Endothelial cell of umbilical vein (primary cell): Measurements from ENCODE around the gene DCDC1. TPM values are rescaled to one million over a fixed set of nuclear protein-coding genes. Genes with fewer than 3 reads are reported as not detected.

Experiments used
- BruUV-seq: library from RNA; stranded (reverse); fragments of 400-500 nt; replicated peaks from 2 replicates; lab custom pipeline; 2021; lab: Mats Ljungman, UMichigan
- CTCF ChIA-PET: fragments of 300-600, 350-600 bp; sonication (Branson Sonifier 250); formaldehyde crosslinking; loops from one replicate; lab custom pipeline; 2021; ENCODE audit warnings: antibody characterized with exemption, inconsistent platforms; lab: Charles Lee
- POLR2A ChIA-PET: fragments of 300-600, 350-600 bp; sonication (Branson Sonifier 250); formaldehyde crosslinking; loops from one replicate; lab custom pipeline; 2021; ENCODE audit warnings: antibody characterized with exemption, inconsistent platforms; lab: Charles Lee
- DNase-seq: peaks from one replicate; pipeline ENCODE4 v3.0.0-alpha.2; 2011; ENCODE audit warnings: low read depth, low spot score
- FAIRE-seq: peaks from 2 replicates; lab custom pipeline; 2011; peaks lifted over from hg19 to GRCh38; lab: Jason Lieb, UNC
- H2AFZ ChIP-seq: 2 replicates; pipeline ENCODE4 v1.6.0; 2012; ENCODE audit warnings: low read depth, low read length, control low read depth, inconsistent platforms
- H3K27ac ChIP-seq: 2 replicates; pipeline ENCODE4 v1.5.1; 2011; ENCODE audit warnings: low read depth, mild to moderate bottlenecking, control low read depth, low read length, moderate library complexity; ENCODE audit not compliant: insufficient read depth
- H3K27me3 ChIP-seq, 2 experiments: 2 replicates each; pipeline versions ENCODE4 v1.6.0 to v1.6.1; 2011; ENCODE audit warnings: low read length in 2 of 2, mixed read lengths in 1 of 2; ENCODE audit not compliant: control insufficient read depth in 2 of 2, insufficient read depth in 2 of 2
- H3K36me3 ChIP-seq, 2 experiments: 2 replicates in 1 of 2; 3 replicates in 1 of 2; pipeline ENCODE4 v1.5.1; 2011; ENCODE audit warnings: low read length in 2 of 2, mild to moderate bottlenecking in 1 of 2, moderate library complexity in 1 of 2; ENCODE audit not compliant: control insufficient read depth in 2 of 2, insufficient read depth in 2 of 2; ENCODE audit errors: extremely low read depth in 1 of 2
- H3K4me1 ChIP-seq: 3 replicates; pipeline ENCODE4 v1.5.1; 2011; ENCODE audit warnings: mild to moderate bottlenecking, low read length; ENCODE audit not compliant: control insufficient read depth, insufficient read depth; ENCODE audit errors: extremely low read depth
- H3K4me2 ChIP-seq: 2 replicates; pipeline ENCODE4 v1.6.1; 2011; ENCODE audit warnings: low read length, control low read depth, mixed read lengths; ENCODE audit not compliant: insufficient read depth
- H3K4me3 ChIP-seq, 3 experiments: fragments of 200-600 bp in 1 of 3; sonication (generic), shearing (Covaris generic) in 1 of 3; replicated peaks in 1 of 3; 2 replicates each; pipeline ENCODE4 v1.5.1; 2011 to 2016; ENCODE audit warnings: control low read depth in 3 of 3, low read length in 3 of 3, mild to moderate bottlenecking in 2 of 3, inconsistent platforms in 1 of 3, low read depth in 1 of 3, moderate library complexity in 1 of 3; ENCODE audit not compliant: insufficient read depth in 1 of 3
- H3K79me2 ChIP-seq: 2 replicates; pipeline ENCODE4 v1.6.0; 2012; ENCODE audit warnings: low read length, inconsistent platforms; ENCODE audit not compliant: control insufficient read depth, insufficient read depth
- H3K9ac ChIP-seq: replicated peaks from 2 replicates; pipeline ENCODE3; 2011; ENCODE audit warnings: low read length, control low read depth; ENCODE audit not compliant: insufficient read depth; ENCODE audit errors: extremely low read depth
- H3K9me1 ChIP-seq: replicated peaks from 3 replicates; pipeline ENCODE4 v1.6.0; 2011; ENCODE audit warnings: mild to moderate bottlenecking, low read length; ENCODE audit not compliant: control insufficient read depth, insufficient read depth; ENCODE audit errors: extremely low read depth
- H3K9me3 ChIP-seq: replicated peaks from 2 replicates; pipeline ENCODE4 v1.5.1; 2012; ENCODE audit warnings: low read length, inconsistent platforms; ENCODE audit not compliant: control insufficient read depth, insufficient read depth
- H4K20me1 ChIP-seq: replicated peaks from 2 replicates; pipeline ENCODE3; 2011; ENCODE audit warnings: mild to moderate bottlenecking, low read length; ENCODE audit not compliant: control insufficient read depth, insufficient read depth; ENCODE audit errors: extremely low read depth
- CTCF ChIP-seq, 2 donors: IDR thresholded peaks; 1 replicate in 1 of 2; 2 replicates in 1 of 2; pipeline ENCODE4 v1.5.1; 2011; ENCODE audit warnings: low read length in 2 of 2, mild to moderate bottlenecking in 2 of 2, moderate library complexity in 2 of 2, control low read depth in 1 of 2, inconsistent platforms in 1 of 2, low read depth in 1 of 2; ENCODE audit not compliant: insufficient read depth in 1 of 2; ENCODE audit errors: extremely low read depth in 1 of 2
- EZH2 ChIP-seq: IDR thresholded peaks from 2 replicates; pipeline ENCODE4 v1.6.1; 2012; ENCODE audit warnings: borderline replicate concordance, low read depth, mild to moderate bottlenecking, moderate library complexity, low read length, inconsistent platforms; ENCODE audit not compliant: severe bottlenecking
- FOS ChIP-seq: IDR thresholded peaks from 2 replicates; pipeline ENCODE4 v1.6.1; 2011; ENCODE audit warnings: mild to moderate bottlenecking, low read length, moderate library complexity, borderline replicate concordance; ENCODE audit not compliant: insufficient read depth
- GATA2 ChIP-seq: IDR thresholded peaks from 2 replicates; pipeline ENCODE4 v1.7.0; 2011; ENCODE audit warnings: low read depth, mild to moderate bottlenecking, moderate library complexity, mixed read lengths, low read length; ENCODE audit not compliant: insufficient read length, insufficient read depth
- JUN ChIP-seq: IDR thresholded peaks from 2 replicates; pipeline ENCODE4 v1.6.1; 2011; ENCODE audit warnings: borderline replicate concordance, low read depth; ENCODE audit not compliant: insufficient read length, insufficient read depth
- MAX ChIP-seq: IDR thresholded peaks from 2 replicates; pipeline ENCODE4 v1.6.1; 2011; ENCODE audit not compliant: insufficient read depth, insufficient read length
- MYC ChIP-seq: IDR thresholded peaks from one replicate; pipeline ENCODE4 v1.6.1; 2011; ENCODE audit warnings: mild to moderate bottlenecking, low read depth, low read length
- POLR2A ChIP-seq: IDR thresholded peaks from 2 replicates; pipeline ENCODE4 v1.6.1; 2012; ENCODE audit warnings: low read depth, mild to moderate bottlenecking, control low read depth, low read length
- POLR2AphosphoS5 ChIP-seq: IDR thresholded peaks from 2 replicates; pipeline ENCODE4 v1.6.1; 2012; ENCODE audit warnings: low read depth, mild to moderate bottlenecking, control low read depth, low read length, moderate library complexity; ENCODE audit not compliant: insufficient read depth
- dilution Hi-C: fragments of 300-500 bp; cut with MboI; formaldehyde crosslinking; loops from one replicate; pipeline ENCODE4 v1.15.0; 2019; ENCODE audit warnings: low sequenced_read_pairs; ENCODE audit not compliant: extremely low pct_ligation_motif_present
- intact Hi-C: fragments of 100-400 bp; cut with micrococcal nuclease; formaldehyde crosslinking; loops from one replicate; pipeline ENCODE4 v1.10.0; 2022
- polyA plus RNA-seq, 4 experiments: library from polyadenylated mRNA; depleted of rRNA in 3 of 4; stranded (reverse) in 3 of 4; unstranded in 1 of 4; fragments of >200 nt; gene quantifications; 2 replicates each; pipeline versions ENCODE4 v1.2.1 to v1.2.3, GENCODE V29; 2011 to 2012; ENCODE audit warnings: missing spikeins in 1 of 4
- total RNA-seq: library from RNA; stranded (reverse); gene quantifications from 2 replicates; pipeline ENCODE4 v1.2.3, GENCODE V29; 2021

The DCDC1 gene
- total and polyA plus RNA-seq, 2 donors (not counting 3 experiments of a cell fraction or from before 2014, with no cell fraction given): 0.04 TPM; not detected in 1

GRCh38 chr11:31328697-31329096 is 40.8 kb downstream of the DCDC1 start:
- H3K9me1 ChIP-seq: no peaks in the 10 kb centered on the region
- H3K4me2 ChIP-seq: no peak overlapping the region
- H2AFZ ChIP-seq: no peak overlapping the region
- H3K36me3 ChIP-seq: no peaks in the 10 kb centered on the region
- H3K9me3 ChIP-seq: no peaks in the 10 kb centered on the region
- H3K4me1 ChIP-seq: no peaks in the 10 kb centered on the region
- BruUV-seq: no TSS peak
- no peaks in the 10 kb centered on the region for H4K20me1 ChIP-seq
- no peaks in the 10 kb centered on the region for H3K79me2 ChIP-seq
- H3K27me3 ChIP-seq: no peaks in the 10 kb centered on the region
- ChIA-PET POLR2A (no interaction called here), CTCF (interaction anchor here (1.0 kb wide), 1 partner anchor 12 kb away, joined by 3 read pairs; no protein-coding TSS in a partner anchor)
- intact Hi-C loops (no loop called here), dilution Hi-C loops (no loop called here)
- DNase-seq (no peak), FAIRE-seq (no peak)
- H3K9ac ChIP-seq: no peak overlapping the region
- TF ChIP-seq POLR2AphosphoS5 (no peak), GATA2 (no peak), CTCF (IDR thresholded peaks at IDR 0.05; ENCODE audit: extremely low read depth in 1 of 2, insufficient read depth in 1 of 2, low read depth in 1 of 2, low read length in 2 of 2) (no peak), MYC (no peak), MAX (no peak), EZH2 (no peak), POLR2A (no peak), JUN (no peak), FOS (no peak)
- no peak overlapping the region for H3K27ac ChIP-seq
- H3K4me3 ChIP-seq: no peak overlapping the region
